ENCODE results near the gene GDPD5. TPM values are rescaled to one million over a fixed set of nuclear protein-coding genes. Genes with fewer than 3 reads are reported as not detected.

Gene GDPD5
- total and polyA plus RNA-seq, 10 of the 15 experiments (the other 5 are each of a cell fraction or from before 2014, with no cell fraction given): 0.10 to 30.0 (median 6.7) TPM

GRCh38 chr11:75561426-75562047 lies 35.8 kb upstream of the GDPD5 start (continued):
- no peak for TF ChIP-seq GABPA (IDR thresholded peaks at IDR 0.05; ENCODE audit: low read depth)
- TF ChIP-seq SMARCA5 (IDR thresholded peaks at IDR 0.05): peak; percentile 44; the same call in 1 of the 2 replicates
- TF ChIP-seq IRF4 (IDR thresholded peaks at IDR 0.05; ENCODE audit: low read depth, low read length): no peak
- peak in 1 of 2 experiments; percentile 21; a peak in 1 of 4 replicates for TF ChIP-seq BHLHE40 (IDR thresholded peaks at IDR 0.05; ENCODE audit: borderline replicate concordance in 1 of 2, low read depth in 2 of 2, low read length in 1 of 2)
- TF ChIP-seq, protein P1, sequence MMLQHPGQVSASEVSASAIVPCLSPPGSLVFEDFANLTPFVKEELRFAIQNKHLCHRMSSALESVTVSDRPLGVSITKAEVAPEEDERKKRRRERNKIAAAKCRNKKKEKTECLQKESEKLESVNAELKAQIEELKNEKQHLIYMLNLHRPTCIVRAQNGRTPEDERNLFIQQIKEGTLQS (IDR thresholded peaks at IDR 0.05; ENCODE audit: borderline replicate concordance, extremely low read depth, low read depth, low read length): no peak
- no peak for TF ChIP-seq HDAC2 (IDR thresholded peaks at IDR 0.05)
- peak; percentile 37 for TF ChIP-seq MEF2B (IDR thresholded peaks at IDR 0.05; ENCODE audit: partially characterized antibody, poor library complexity, severe bottlenecking)
- no peak for TF ChIP-seq PML (IDR thresholded peaks at IDR 0.05; ENCODE audit: low read length)
- TF ChIP-seq DPF2 (IDR thresholded peaks at IDR 0.05): 0 out of 2 replicates have a peak, but pooled peaks have one; percentile 14
- TF ChIP-seq, protein P2, sequence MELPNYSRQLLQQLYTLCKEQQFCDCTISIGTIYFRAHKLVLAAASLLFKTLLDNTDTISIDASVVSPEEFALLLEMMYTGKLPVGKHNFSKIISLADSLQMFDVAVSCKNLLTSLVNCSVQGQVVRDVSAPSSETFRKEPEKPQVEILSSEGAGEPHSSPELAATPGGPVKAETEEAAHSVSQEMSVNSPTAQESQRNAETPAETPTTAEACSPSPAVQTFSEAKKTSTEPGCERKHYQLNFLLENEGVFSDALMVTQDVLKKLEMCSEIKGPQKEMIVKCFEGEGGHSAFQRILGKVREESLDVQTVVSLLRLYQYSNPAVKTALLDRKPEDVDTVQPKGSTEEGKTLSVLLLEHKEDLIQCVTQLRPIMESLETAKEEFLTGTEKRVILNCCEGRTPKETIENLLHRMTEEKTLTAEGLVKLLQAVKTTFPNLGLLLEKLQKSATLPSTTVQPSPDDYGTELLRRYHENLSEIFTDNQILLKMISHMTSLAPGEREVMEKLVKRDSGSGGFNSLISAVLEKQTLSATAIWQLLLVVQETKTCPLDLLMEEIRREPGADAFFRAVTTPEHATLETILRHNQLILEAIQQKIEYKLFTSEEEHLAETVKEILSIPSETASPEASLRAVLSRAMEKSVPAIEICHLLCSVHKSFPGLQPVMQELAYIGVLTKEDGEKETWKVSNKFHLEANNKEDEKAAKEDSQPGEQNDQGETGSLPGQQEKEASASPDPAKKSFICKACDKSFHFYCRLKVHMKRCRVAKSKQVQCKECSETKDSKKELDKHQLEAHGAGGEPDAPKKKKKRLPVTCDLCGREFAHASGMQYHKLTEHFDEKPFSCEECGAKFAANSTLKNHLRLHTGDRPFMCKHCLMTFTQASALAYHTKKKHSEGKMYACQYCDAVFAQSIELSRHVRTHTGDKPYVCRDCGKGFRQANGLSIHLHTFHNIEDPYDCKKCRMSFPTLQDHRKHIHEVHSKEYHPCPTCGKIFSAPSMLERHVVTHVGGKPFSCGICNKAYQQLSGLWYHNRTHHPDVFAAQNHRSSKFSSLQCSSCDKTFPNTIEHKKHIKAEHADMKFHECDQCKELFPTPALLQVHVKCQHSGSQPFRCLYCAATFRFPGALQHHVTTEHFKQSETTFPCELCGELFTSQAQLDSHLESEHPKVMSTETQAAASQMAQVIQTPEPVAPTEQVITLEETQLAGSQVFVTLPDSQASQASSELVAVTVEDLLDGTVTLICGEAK (IDR thresholded peaks at IDR 0.05; ENCODE audit: borderline replicate concordance): 0 out of 2 replicates have a peak, but pooled peaks have one; percentile 9
- no peak for TF ChIP-seq JUNB (IDR thresholded peaks at IDR 0.05)
- no peak for TF ChIP-seq POU2F2 (IDR thresholded peaks at IDR 0.05; ENCODE audit: borderline replicate concordance, low read depth, low read length)
- TF ChIP-seq, protein P3, sequence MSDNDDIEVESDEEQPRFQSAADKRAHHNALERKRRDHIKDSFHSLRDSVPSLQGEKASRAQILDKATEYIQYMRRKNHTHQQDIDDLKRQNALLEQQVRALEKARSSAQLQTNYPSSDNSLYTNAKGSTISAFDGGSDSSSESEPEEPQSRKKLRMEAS (IDR thresholded peaks at IDR 0.05; ENCODE audit: low read depth, low read length): no peak
- TF ChIP-seq LARP7 (IDR thresholded peaks at IDR 0.05): no peak
- TF ChIP-seq YY1 (IDR thresholded peaks at IDR 0.05; ENCODE audit: low read depth, low read length): no peak
- TF ChIP-seq IKZF2 (IDR thresholded peaks at IDR 0.05): no peak
- no peak for TF ChIP-seq POLR2A (IDR thresholded peaks at IDR 0.05; ENCODE audit: low read depth, low read length)
- TF ChIP-seq RAD21 (IDR thresholded peaks at IDR 0.05; ENCODE audit: insufficient read depth, low read depth, low read length): no peak
